ENCODE data around the gene ACBD3. TPM values are rescaled to one million over a fixed set of nuclear protein-coding genes. Genes with fewer than 3 reads are reported as not detected.
A peak's percentile ranks its signal among the peaks of the same experiment; 100 is the strongest.

The ACBD3 gene
- total RNA-seq, 1 experiment from 2014 or later = 49.6 TPM

- no peak for DNase-seq (ENCODE audit: low read depth)
Observed at GRCh38 chr1:226201029-226201593, 14.6 kb upstream of the ACBD3 start.

- DNase-seq (ENCODE audit: low read depth) = no peak
Observed at GRCh38 chr1:226199971-226200370, 13.4 kb upstream of the ACBD3 start.

GRCh38 chr1:226195144-226195543, 8.6 kb upstream of the ACBD3 start:
- DNase-seq (ENCODE audit: low read depth) = no peak

- DNase-seq (ENCODE audit: low read depth) = no peak
Observed at GRCh38 chr1:226187380-226187779, 839 bp upstream of the ACBD3 start.

- DNase-seq (ENCODE audit: low read depth) = no peak
Observed at GRCh38 chr1:226187019-226187322, 430 bp upstream of the ACBD3 start.

- peak; percentile 25 for DNase-seq (ENCODE audit: low read depth)
Observed at GRCh38 chr1:226185141-226186036, 1.2 kb downstream of the ACBD3 start.

GRCh38 chr1:226181996-226182714, 4.4 kb downstream of the ACBD3 start:
- peak; percentile 69 for DNase-seq (ENCODE audit: low read depth)

GRCh38 chr1:226176870-226177269, 9.7 kb downstream of the ACBD3 start:
- DNase-seq (ENCODE audit: low read depth) = no peak

GRCh38 chr1:226172589-226172988, 14.0 kb downstream of the ACBD3 start:
- no peak for DNase-seq (ENCODE audit: low read depth)

- DNase-seq (ENCODE audit: low read depth) = no peak
Observed at GRCh38 chr1:226166341-226166740, 20.2 kb downstream of the ACBD3 start.

- DNase-seq (ENCODE audit: low read depth) = no peak
Observed at GRCh38 chr1:226164154-226164553, 22.4 kb downstream of the ACBD3 start.

GRCh38 chr1:226162898-226163297, 23.6 kb downstream of the ACBD3 start:
- no peak for DNase-seq (ENCODE audit: low read depth)

- DNase-seq (ENCODE audit: low read depth) = no peak
Observed at GRCh38 chr1:226158983-226159382, 27.6 kb downstream of the ACBD3 start.

- no peak for DNase-seq (ENCODE audit: low read depth)
Observed at GRCh38 chr1:226158457-226158856, 28.1 kb downstream of the ACBD3 start.

- no peak for DNase-seq (ENCODE audit: low read depth)
Observed at GRCh38 chr1:226157761-226158316, 28.7 kb downstream of the ACBD3 start.

GRCh38 chr1:226154593-226154992, 31.9 kb downstream of the ACBD3 start:
- no peak for DNase-seq (ENCODE audit: low read depth)

- DNase-seq (ENCODE audit: low read depth) = peak; percentile 34
Observed at GRCh38 chr1:226149806-226150205, 36.7 kb downstream of the ACBD3 start.

- DNase-seq (ENCODE audit: low read depth) = no peak
Observed at GRCh38 chr1:226148121-226148648, 38.4 kb downstream of the ACBD3 start.

- DNase-seq (ENCODE audit: low read depth) = no peak
Observed at GRCh38 chr1:226144045-226144444, 42.5 kb downstream of the ACBD3 start.

GRCh38 chr1:226135709-226136108, 50.8 kb downstream of the ACBD3 start:
- no peak for DNase-seq (ENCODE audit: low read depth)

GRCh38 chr1:226135059-226135651, 51.4 kb downstream of the ACBD3 start:
- no peak for DNase-seq (ENCODE audit: low read depth)
